Measurements from ENCODE around the gene MPV17L2. TPM values are rescaled to one million over a fixed set of nuclear protein-coding genes. Genes with fewer than 3 reads are reported as not detected.
A peak's percentile ranks its signal among the peaks of the same experiment; 100 is the strongest.

Gene MPV17L2
- total RNA-seq, 3 donors from 2014 or later, result 24.3 to 41.3 (median 37.1) TPM

DNA sequence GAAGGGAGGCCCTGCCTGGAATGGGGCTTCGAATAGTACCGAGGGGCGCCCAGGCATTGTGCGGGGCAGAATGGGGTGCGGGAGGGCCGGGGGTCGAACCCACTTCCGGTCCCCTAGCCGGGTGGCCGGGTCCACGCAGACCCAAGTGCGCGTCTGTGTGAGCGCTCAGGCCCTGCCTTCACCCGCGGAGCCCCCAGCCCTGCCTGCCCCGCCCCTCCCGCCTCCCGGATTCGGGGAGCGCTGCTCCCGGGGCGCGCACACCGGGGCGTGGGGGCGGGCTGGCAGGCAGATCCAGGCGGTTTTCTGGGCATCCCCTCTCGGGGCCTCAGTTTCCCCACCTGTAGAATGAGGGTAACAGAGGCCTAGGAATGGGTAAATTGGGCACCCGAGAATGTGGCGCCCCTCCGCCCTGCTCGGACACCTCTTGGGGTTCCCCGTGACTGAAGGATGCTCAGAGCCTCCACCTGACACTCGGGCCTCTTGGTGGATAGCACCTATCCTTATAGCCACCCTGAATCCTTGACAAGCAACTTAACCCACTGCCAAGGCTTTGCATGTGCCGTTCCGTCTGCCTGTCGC is 39.4 kb upstream of the MPV17L2 start:
- intact Hi-C loops (cut with DNase I; ENCODE audit: low total_unique reads), result no loop called here
- Histone ChIP-seq H3K27me3 (no peaks in the 10 kb centered on the region), H3K9me3 (no peaks in the 10 kb centered on the region), H3K36me3 (no peaks in the 10 kb centered on the region), H3K4me3 (peak overlapping the region; percentile 73 to 95 (median 90)), H3K27ac (peak overlapping the region; percentile 92 to 93), H3K4me1 (peaks cover 20 to 30% of the 10 kb centered on the region in 2 donors)
- no peak for DNase-seq (ENCODE audit: low spot score in 2 of 2)
- no peak for TF ChIP-seq POLR2A (IDR thresholded peaks at IDR 0.05)
- TF ChIP-seq CTCF (IDR thresholded peaks at IDR 0.05), result no peak
- TF ChIP-seq POLR2AphosphoS5 (IDR thresholded peaks at IDR 0.05), result no peak

DNA sequence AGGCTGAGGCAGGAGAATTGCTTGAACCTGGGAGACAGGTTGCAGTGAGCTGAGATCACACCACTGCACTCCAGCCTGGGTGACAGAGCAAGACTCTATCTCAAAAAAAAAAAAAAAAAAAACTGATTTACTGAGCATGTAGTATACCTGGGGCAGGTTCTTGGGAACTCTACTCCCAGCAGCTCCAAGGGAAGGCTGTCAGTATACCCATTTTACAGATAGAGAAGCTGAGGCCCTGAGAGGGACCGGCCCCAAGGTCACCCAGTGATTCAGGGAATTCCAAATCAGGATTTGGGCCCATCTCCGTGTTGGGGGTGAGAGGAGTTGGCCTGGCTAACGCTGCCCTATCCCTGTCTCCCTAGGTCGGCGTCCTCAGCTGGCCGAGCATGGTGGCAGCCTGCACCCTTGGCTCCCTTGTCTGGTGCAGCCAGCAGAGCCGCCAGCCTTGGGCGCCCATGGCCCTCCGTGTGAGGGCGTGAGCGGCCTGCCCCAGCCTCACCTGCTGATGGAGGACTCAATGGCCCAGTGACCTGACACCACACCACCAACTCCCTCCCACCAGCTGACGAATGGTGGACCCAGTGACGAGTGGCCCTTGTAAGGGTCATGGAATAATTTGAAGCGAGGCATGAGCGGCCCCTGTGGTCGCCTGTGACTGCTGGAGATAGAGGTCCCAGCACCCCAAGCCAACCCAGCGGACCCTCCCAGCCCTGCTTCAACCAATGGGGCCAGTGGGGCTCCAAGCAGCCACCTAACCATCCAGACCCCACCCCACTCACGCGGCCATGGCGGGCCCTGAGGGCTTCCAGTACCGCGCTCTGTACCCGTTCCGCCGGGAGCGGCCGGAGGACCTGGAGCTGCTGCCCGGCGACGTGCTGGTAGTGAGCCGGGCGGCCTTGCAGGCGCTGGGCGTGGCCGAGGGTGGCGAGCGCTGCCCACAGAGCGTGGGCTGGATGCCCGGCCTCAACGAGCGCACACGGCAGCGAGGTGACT is 37.6 kb upstream of the MPV17L2 start:
- TF ChIP-seq POLR2AphosphoS5 (IDR thresholded peaks at IDR 0.05), result no peak
- no peak for TF ChIP-seq POLR2A (IDR thresholded peaks at IDR 0.05)
- no peak for TF ChIP-seq CTCF (IDR thresholded peaks at IDR 0.05)
- intact Hi-C loops (cut with DNase I; ENCODE audit: low total_unique reads), result no loop called here
- Histone ChIP-seq H3K4me1 (peaks cover 20 to 30% of the 10 kb centered on the region in 2 donors), H3K27ac (peak overlapping the region; percentile 71 to 74), H3K27me3 (no peaks in the 10 kb centered on the region), H3K4me3 (peak overlapping the region in 2 of 3 donors; percentile 5 to 19), H3K9me3 (no peaks in the 10 kb centered on the region), H3K36me3 (no peaks in the 10 kb centered on the region)
- DNase-seq (ENCODE audit: low spot score in 2 of 2), result no peak

DNA sequence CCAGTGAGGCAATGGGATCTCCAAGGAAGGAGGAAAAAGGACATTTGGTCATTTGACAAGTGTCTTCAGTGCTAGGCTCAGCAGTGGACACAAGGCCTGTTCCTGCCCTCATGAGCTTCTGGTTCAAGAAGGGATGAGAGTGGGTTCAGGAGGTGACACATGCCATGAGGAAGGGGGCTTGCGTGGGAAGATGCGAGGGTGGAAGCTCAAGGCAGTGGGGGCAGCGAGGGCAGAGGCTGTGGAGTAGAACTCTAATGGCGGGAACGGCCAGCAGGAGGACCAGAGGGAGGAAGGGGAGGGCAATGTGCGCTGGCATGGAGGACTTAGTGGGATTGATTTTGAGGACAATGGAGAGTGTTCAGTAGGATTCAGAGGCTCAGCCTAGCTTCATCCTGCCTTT is 36.8 kb upstream of the MPV17L2 start:
- intact Hi-C loops (cut with DNase I; ENCODE audit: low total_unique reads), result no loop called here

GRCh38 chr19:18156841-18157464 is 36.1 kb upstream of the MPV17L2 start:
- DNase-seq (ENCODE audit: low spot score in 2 of 2), result peak; percentile 74 to 87
- H3K4me1 ChIP-seq, result peaks cover 20 to 30% of the 10 kb centered on the region in 2 donors

More for the DNA sequence above, 36.8 kb upstream of the MPV17L2 start:
- Histone ChIP-seq H3K9me3 (no peaks in the 10 kb centered on the region), H3K27me3 (no peaks in the 10 kb centered on the region), H3K36me3 (no peaks in the 10 kb centered on the region), H3K27ac (peak overlapping the region; percentile 71 to 74), H3K4me1 (peaks cover 20 to 30% of the 10 kb centered on the region in 2 donors), H3K4me3 (peak overlapping the region in 1 of 3 donors; percentile 19)
- DNase-seq (ENCODE audit: low spot score in 2 of 2), result no peak
- TF ChIP-seq POLR2AphosphoS5 (IDR thresholded peaks at IDR 0.05) (no peak), CTCF (IDR thresholded peaks at IDR 0.05) (no peak), POLR2A (IDR thresholded peaks at IDR 0.05) (no peak)

More at GRCh38 chr19:18156841-18157464, 36.1 kb upstream of the MPV17L2 start:
- Histone ChIP-seq H3K27ac (peak overlapping the region; percentile 71 to 74), H3K36me3 (no peaks in the 10 kb centered on the region), H3K4me3 (no peak overlapping the region), H3K27me3 (no peaks in the 10 kb centered on the region), H3K9me3 (no peaks in the 10 kb centered on the region)
- intact Hi-C loops (cut with DNase I; ENCODE audit: low total_unique reads), result no loop called here
- TF ChIP-seq CTCF (IDR thresholded peaks at IDR 0.05) (no peak), POLR2AphosphoS5 (IDR thresholded peaks at IDR 0.05) (peak in 1 of 3 donors; percentile 9)

Data from breast epithelium (tissue), 4 donors.